ENCODE results near the gene CMTM3. TPM values are rescaled to one million over a fixed set of nuclear protein-coding genes. Genes with fewer than 3 reads are reported as not detected.

Gene CMTM3
- total and polyA plus RNA-seq, 2 of the 4 experiments (the other 2 are of a cell fraction), result 4.5 to 35.5 TPM

DNA sequence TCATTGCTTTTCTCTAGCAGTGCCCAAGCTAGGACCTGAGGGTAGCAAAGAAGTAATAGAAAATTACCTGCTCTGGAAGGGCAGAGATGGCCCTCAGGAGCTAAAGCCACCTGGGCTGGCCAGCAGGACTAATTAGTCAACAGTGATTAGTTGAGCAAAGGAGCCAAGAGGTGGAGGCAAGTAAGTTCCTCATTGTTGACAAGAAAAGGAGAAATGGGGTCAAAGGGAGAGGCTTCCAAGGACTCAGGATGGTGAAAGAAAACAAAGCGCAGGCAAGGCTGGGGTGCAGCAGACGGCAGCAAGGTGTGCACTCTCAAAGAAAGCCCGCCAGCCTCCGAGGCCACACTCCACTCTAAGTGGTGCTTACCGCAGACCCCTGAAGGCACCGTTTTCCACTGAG lies 47.5 kb downstream of the CMTM3 start:
- POLR2A ChIA-PET (ENCODE audit: unreplicated experiment), result no interaction called here

More for the DNA sequence above, 47.5 kb downstream of the CMTM3 start:
- no peaks in the 10 kb centered on the region for H3K27me3 ChIP-seq (ENCODE audit: control insufficient read depth, insufficient read depth, low read length)
- H2BK20ac ChIP-seq (ENCODE audit: low read depth, low read length), result no peak overlapping the region
- no peak overlapping the region for H3K23ac ChIP-seq (ENCODE audit: low read depth, low read length)
- ATAC-seq (ENCODE audit: low read depth) (no peak), DNase-seq (no peak)
- H3K9ac ChIP-seq (ENCODE audit: low read depth, low read length), result no peak overlapping the region
- peaks cover 11% of the 10 kb centered on the region; the same call in 1 of the 2 replicates for H3K9me1 ChIP-seq (ENCODE audit: insufficient read depth, low read length)
- H4K8ac ChIP-seq (ENCODE audit: low read depth in 2 of 2, low read length in 2 of 2), result no peak overlapping the region
- no peak overlapping the region for H3K4me3 ChIP-seq (ENCODE audit: insufficient read depth, low read depth, low read length)
- no peak overlapping the region for H3K56ac ChIP-seq (ENCODE audit: extremely low read depth, insufficient read depth, low read length)
- H3K27ac ChIP-seq (ENCODE audit: insufficient read depth, low read length), result no peak overlapping the region
- no peak overlapping the region for H3K18ac ChIP-seq (ENCODE audit: low read depth, low read length)
- H4K91ac ChIP-seq (ENCODE audit: insufficient read depth, low read depth, low read length), result no peak overlapping the region
- H2BK5ac ChIP-seq (ENCODE audit: low read depth, low read length, poor library complexity, severe bottlenecking), result no peak overlapping the region
- dilution Hi-C loops (cut with HindIII; ENCODE audit: low sequenced_read_pairs, unreplicated experiment), result no loop called here
- H2BK15ac ChIP-seq (ENCODE audit: low read depth, low read length), result no peak overlapping the region
- 100% methylated on average over 4 of the region's 6 CpGs; no CpG with 5 or more reads in 1 of the 2 experiments for WGBS, 2 experiments (ENCODE audit: extremely low coverage in 2 of 2, insufficient read length in 1 of 2)
- no peak overlapping the region for H2AK5ac ChIP-seq (ENCODE audit: low read depth, low read length)
- no peak overlapping the region for H3K4ac ChIP-seq (ENCODE audit: low read depth, low read length)
- CTCF ChIA-PET, result interaction anchor here (1.4 to 2.1 kb wide), 5 partner anchors 9 to 216 kb away, joined by 3 to 10 read pairs (median 6); no protein-coding TSS in a partner anchor
- peaks cover 3% of the 10 kb centered on the region; the same call in 1 of the 2 replicates for H3K4me1 ChIP-seq (ENCODE audit: control insufficient read depth, insufficient read depth, low read length)
- peaks cover 13 to 19% of the 10 kb centered on the region in 2 experiments; a peak in 3 of 4 replicates for H3K79me1 ChIP-seq (ENCODE audit: low read depth in 1 of 2, low read length in 2 of 2)
- H4K5ac ChIP-seq (ENCODE audit: low read depth, low read length), result no peak overlapping the region
- no peaks in the 10 kb centered on the region for H4K20me1 ChIP-seq (ENCODE audit: insufficient read depth, low read length)
- TF ChIP-seq SMC3 (IDR thresholded peaks at IDR 0.05; ENCODE audit: low read depth, low read length) (no peak), CHD1 (IDR thresholded peaks at IDR 0.05; ENCODE audit: low read depth, low read length) (no peak), MAZ (IDR thresholded peaks at IDR 0.05; ENCODE audit: borderline replicate concordance, low read depth, low read length) (no peak), CEBPB (IDR thresholded peaks at IDR 0.05; ENCODE audit: low read depth, low read length) (no peak), FOS (IDR thresholded peaks at IDR 0.05; ENCODE audit: low read depth, low read length) (no peak)
- TF ChIP-seq, protein P1, sequence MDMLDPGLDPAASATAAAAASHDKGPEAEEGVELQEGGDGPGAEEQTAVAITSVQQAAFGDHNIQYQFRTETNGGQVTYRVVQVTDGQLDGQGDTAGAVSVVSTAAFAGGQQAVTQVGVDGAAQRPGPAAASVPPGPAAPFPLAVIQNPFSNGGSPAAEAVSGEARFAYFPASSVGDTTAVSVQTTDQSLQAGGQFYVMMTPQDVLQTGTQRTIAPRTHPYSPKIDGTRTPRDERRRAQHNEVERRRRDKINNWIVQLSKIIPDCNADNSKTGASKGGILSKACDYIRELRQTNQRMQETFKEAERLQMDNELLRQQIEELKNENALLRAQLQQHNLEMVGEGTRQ (IDR thresholded peaks at IDR 0.05; ENCODE audit: low read depth, low read length), result no peak
- TF ChIP-seq, protein P2, sequence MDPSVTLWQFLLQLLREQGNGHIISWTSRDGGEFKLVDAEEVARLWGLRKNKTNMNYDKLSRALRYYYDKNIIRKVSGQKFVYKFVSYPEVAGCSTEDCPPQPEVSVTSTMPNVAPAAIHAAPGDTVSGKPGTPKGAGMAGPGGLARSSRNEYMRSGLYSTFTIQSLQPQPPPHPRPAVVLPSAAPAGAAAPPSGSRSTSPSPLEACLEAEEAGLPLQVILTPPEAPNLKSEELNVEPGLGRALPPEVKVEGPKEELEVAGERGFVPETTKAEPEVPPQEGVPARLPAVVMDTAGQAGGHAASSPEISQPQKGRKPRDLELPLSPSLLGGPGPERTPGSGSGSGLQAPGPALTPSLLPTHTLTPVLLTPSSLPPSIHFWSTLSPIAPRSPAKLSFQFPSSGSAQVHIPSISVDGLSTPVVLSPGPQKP (IDR thresholded peaks at IDR 0.05; ENCODE audit: borderline replicate concordance, low read depth, low read length), result no peak
- TF ChIP-seq, protein P3, sequence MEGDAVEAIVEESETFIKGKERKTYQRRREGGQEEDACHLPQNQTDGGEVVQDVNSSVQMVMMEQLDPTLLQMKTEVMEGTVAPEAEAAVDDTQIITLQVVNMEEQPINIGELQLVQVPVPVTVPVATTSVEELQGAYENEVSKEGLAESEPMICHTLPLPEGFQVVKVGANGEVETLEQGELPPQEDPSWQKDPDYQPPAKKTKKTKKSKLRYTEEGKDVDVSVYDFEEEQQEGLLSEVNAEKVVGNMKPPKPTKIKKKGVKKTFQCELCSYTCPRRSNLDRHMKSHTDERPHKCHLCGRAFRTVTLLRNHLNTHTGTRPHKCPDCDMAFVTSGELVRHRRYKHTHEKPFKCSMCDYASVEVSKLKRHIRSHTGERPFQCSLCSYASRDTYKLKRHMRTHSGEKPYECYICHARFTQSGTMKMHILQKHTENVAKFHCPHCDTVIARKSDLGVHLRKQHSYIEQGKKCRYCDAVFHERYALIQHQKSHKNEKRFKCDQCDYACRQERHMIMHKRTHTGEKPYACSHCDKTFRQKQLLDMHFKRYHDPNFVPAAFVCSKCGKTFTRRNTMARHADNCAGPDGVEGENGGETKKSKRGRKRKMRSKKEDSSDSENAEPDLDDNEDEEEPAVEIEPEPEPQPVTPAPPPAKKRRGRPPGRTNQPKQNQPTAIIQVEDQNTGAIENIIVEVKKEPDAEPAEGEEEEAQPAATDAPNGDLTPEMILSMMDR (conservative IDR thresholded peaks at IDR 0.05; ENCODE audit: low read depth, low read length), result no peak
- intact Hi-C loops (cut with micrococcal nuclease), result no loop called here
- in situ Hi-C loops (cut with MboI; ENCODE audit: low sequenced_read_pairs), result no loop called here
- no TSS peak for BruUV-seq (replicated peaks)
- H3K36me3 ChIP-seq (ENCODE audit: control insufficient read depth, insufficient read depth, low read length), result no peaks in the 10 kb centered on the region
- H2AFZ ChIP-seq (replicated peaks; ENCODE audit: low read length, poor library complexity), result no peak overlapping the region
- H2AK9ac ChIP-seq (replicated peaks; ENCODE audit: low read depth, low read length, poor library complexity), result no peak overlapping the region
- no peaks in the 10 kb centered on the region for H3K9me3 ChIP-seq (ENCODE audit: control insufficient read depth, insufficient read depth, low read length)
- H2BK120ac ChIP-seq (ENCODE audit: low read depth, low read length), result no peak overlapping the region
- H3K4me2 ChIP-seq (ENCODE audit: low read depth, low read length), result no peak overlapping the region
- no peak overlapping the region for H3K14ac ChIP-seq (replicated peaks; ENCODE audit: low read depth, low read length)
